Muscle layer of colon (tissue), 2 donors: ENCODE results near the gene USF2.

Experiments
- H3K27ac ChIP-seq: one replicate; pipeline ENCODE4 v1.7.0; 2013; ENCODE audit warnings: low read depth, mild to moderate bottlenecking, low read length, moderate library complexity
- H3K27me3 ChIP-seq, 2 donors: one replicate each; pipeline ENCODE4 v1.7.0; 2013; ENCODE audit warnings: low read length in 2 of 2, mild to moderate bottlenecking in 2 of 2; ENCODE audit not compliant: insufficient read depth in 2 of 2, control insufficient read depth in 1 of 2
- H3K36me3 ChIP-seq: one replicate; pipeline ENCODE4 v1.7.0; 2013; ENCODE audit warnings: mild to moderate bottlenecking, low read length; ENCODE audit not compliant: insufficient read depth
- H3K4me1 ChIP-seq: one replicate; pipeline ENCODE4 v1.7.0; 2013; ENCODE audit warnings: mild to moderate bottlenecking, low read length; ENCODE audit not compliant: insufficient read depth
- H3K4me3 ChIP-seq, 2 donors: one replicate each; pipeline ENCODE4 v1.7.0; 2013; ENCODE audit warnings: low read length in 2 of 2, low read depth in 1 of 2, mild to moderate bottlenecking in 1 of 2, moderate library complexity in 1 of 2
- H3K9ac ChIP-seq: one replicate; pipeline ENCODE4 v1.7.0; 2013; ENCODE audit warnings: low read length
- H3K9me3 ChIP-seq: one replicate; pipeline ENCODE4 v1.7.0; 2013; ENCODE audit warnings: mild to moderate bottlenecking, low read length
- donor health status: abdominal sarcoma.
- donor health status: Adenocarcinoma of cecum.

USF2 gene

GRCh38 chr19:35260694-35261304 lies 8.0 kb upstream of the USF2 start:
- no peak overlapping the region for H3K27ac ChIP-seq

DNA sequence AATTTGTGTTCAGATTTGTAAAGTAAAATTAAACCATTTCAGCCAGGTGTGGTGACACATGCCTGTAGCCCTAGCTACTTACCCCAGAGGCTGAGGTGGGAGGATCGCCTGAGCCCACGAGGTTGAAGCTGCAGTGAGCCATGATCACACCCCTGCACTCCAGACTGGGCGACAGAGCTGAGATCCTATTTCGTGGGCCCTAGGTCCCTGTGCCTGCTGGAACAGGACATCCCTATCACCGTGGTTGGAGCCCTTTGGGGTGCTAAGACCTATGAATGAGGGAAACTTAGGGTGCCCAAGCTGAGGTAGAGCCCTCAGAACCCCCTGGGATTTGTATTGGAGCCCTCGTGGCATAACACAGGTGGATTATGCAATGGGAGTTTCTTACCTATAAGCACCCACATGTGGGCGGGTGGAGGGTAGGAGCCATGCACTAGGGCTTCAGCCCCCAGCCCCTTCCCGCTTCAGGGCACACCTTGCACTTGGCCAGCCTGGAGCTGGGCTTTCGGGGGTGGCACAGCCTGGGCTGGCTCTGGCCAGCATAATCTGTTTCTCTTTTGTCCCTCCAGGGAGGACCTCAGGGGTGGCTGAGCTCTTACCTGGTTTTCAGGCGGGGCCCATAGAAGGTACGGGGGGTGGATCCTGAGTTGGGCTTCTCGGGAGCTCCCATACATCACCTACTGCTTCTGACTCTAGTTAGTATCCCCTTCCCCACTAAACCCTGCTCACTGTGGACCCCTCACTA lies 7.2 kb upstream of the USF2 start:
- H3K27me3 ChIP-seq: peaks cover 6 to 11% of the 10 kb centered on the region in 2 donors
- H3K4me1 ChIP-seq: peaks cover 2% of the 10 kb centered on the region
- no peaks in the 10 kb centered on the region for H3K9me3 ChIP-seq
- H3K27ac ChIP-seq: no peak overlapping the region
- H3K4me3 ChIP-seq: no peak overlapping the region
- H3K9ac ChIP-seq: no peak overlapping the region
- H3K36me3 ChIP-seq: no peaks in the 10 kb centered on the region

More at GRCh38 chr19:35260694-35261304, 8.0 kb upstream of the USF2 start:
- Histone ChIP-seq H3K36me3 (no peaks in the 10 kb centered on the region), H3K9ac (no peak overlapping the region), H3K27me3 (peaks cover 10 to 11% of the 10 kb centered on the region in 2 donors), H3K4me1 (no peaks in the 10 kb centered on the region), H3K4me3 (no peak overlapping the region), H3K9me3 (no peaks in the 10 kb centered on the region)

DNA sequence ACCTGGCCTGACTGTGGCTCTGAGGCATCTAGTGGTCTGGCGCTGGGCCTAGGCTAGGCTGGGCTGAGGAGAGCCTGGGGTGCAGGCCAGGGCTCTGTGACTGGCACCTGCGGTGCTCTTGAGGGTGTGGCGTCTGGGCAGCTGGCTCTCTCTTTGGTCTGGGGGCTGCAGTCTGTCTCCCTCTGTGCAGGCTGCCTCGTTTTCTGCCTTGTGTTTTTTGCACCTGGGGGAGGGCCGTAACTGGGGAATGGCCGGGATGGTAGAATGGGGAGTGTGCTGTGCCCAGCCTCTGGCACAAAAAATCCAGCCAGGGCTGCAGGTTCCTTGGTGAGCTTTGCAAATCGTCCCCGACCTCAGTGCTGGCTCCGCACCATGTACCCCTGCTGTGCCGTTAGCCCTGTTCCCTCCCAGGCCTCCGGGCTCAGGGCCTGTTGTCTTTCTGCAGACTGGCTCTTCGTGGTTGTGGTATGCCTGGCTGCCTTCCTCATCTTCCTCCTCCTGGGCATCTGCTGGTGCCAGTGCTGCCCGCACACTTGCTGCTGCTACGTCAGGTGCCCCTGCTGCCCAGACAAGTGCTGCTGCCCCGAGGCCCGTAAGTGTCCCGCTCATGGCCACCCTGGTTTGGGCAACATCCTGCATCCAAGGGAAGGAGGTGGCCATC lies 6.5 kb upstream of the USF2 start:
- Histone ChIP-seq H3K36me3 (no peaks in the 10 kb centered on the region), H3K9me3 (no peaks in the 10 kb centered on the region), H3K4me3 (no peak overlapping the region), H3K4me1 (peaks cover 8% of the 10 kb centered on the region), H3K27me3 (peaks cover 5 to 9% of the 10 kb centered on the region in 2 donors), H3K27ac (no peak overlapping the region), H3K9ac (no peak overlapping the region)

DNA sequence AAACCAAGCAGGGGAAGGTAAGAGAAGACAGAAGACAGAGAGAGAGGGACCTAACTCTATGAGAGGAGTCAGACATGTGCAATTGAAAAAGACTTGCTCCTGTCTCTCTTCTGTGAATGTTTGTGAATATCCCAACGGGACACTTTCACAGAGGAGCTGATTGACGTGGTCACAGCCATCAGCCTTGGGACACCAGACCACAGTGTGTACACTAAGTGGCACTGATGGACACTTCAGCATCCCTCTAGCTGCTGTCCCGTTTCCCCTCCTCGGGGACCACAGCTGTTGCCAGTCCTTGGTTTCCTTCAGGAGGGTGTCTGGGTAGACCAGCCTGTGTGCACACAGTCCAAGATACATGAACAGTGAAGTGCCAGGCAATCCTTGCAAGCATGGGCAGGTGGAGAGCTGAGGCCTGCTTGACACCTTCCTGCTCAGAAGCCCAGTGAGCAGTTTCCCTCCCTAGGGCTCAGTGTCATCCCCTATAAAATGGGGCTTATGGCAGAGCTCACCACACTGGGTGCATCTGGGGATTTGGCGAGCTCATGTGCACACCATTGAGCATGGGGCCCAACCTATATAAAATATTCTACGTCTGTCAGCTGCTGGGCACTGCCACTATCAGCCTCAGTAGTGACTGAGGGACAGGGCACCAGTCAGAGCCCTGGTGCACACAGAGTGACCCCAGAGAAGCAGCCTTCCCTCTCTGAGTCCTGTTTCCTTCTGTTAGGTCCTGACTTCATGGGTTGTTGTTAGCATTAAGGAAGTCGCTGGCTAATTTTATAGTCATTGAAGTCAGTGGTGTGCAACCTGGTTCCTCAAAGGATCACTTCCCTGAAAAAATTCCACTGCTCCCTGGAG lies 4.3 kb upstream of the USF2 start:
- no peak overlapping the region for H3K27ac ChIP-seq
- H3K36me3 ChIP-seq: no peaks in the 10 kb centered on the region
- H3K4me1 ChIP-seq: peaks cover 8% of the 10 kb centered on the region
- no peaks in the 10 kb centered on the region for H3K27me3 ChIP-seq
- no peak overlapping the region for H3K9ac ChIP-seq
- H3K4me3 ChIP-seq: no peak overlapping the region
- no peaks in the 10 kb centered on the region for H3K9me3 ChIP-seq

DNA sequence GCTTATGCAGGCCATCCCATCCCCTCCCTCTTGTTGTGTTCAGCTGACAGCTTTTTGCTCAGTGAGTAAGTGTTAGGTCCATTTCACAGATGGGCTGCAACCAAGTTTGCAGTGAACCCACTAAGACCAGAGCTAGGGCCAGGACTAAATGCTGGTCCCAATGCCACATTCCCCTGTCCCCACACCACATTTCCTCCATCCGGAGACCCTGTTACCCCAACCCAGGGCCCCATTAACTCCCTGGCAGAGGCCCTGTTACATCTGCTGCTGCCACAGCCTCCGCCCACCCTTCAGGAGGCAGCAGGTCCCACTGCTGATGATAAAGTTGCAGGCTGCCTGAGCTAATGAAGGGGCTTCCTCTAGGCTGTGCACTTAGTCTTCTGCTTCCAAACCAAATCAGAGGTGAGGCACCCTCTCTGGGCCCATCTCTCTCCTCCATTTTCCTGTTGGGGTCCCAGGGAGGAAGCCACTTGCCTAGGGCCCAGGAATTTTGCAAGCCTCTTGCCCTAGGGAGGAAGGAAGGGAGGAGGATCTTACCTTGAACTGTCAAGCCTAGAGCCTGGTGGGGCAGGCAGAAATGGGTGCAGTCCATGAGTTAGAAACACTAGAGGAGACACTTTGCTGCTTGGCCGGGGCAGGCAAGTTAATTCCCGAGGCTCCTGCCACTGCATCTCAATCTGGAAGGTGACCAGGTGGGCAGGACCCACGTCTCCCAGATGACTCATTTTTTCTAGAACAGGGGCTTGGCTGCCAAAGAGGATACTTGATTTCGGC lies 3.4 kb upstream of the USF2 start:
- Histone ChIP-seq H3K9ac (no peak overlapping the region), H3K4me1 (peaks cover 13% of the 10 kb centered on the region), H3K4me3 (no peak overlapping the region), H3K27ac (no peak overlapping the region), H3K36me3 (peaks cover 3% of the 10 kb centered on the region), H3K9me3 (no peaks in the 10 kb centered on the region), H3K27me3 (no peaks in the 10 kb centered on the region)

- Histone ChIP-seq H3K9ac (no peak overlapping the region), H3K27me3 (no peaks in the 10 kb centered on the region), H3K4me1 (peaks cover 16% of the 10 kb centered on the region), H3K36me3 (peaks cover 9% of the 10 kb centered on the region), H3K27ac (no peak overlapping the region), H3K4me3 (no peak overlapping the region), H3K9me3 (no peaks in the 10 kb centered on the region)
Observed at GRCh38 chr19:35265900-35266519, 2.8 kb upstream of the USF2 start.

GRCh38 chr19:35266520-35267352 lies 2.0 kb upstream of the USF2 start:
- Histone ChIP-seq H3K9ac (peak overlapping the region; percentile 67), H3K27me3 (no peaks in the 10 kb centered on the region), H3K4me3 (peak overlapping the region; percentile 73 to 76), H3K36me3 (peaks cover 17% of the 10 kb centered on the region), H3K9me3 (no peaks in the 10 kb centered on the region), H3K27ac (peak overlapping the region; percentile 99), H3K4me1 (peaks cover 16% of the 10 kb centered on the region)

GRCh38 chr19:35267353-35267817 lies 1.4 kb upstream of the USF2 start:
- no peaks in the 10 kb centered on the region for H3K27me3 ChIP-seq
- H3K4me1 ChIP-seq: peaks cover 19% of the 10 kb centered on the region
- H3K4me3 ChIP-seq: peak overlapping the region; percentile 73 to 76
- peak overlapping the region; percentile 67 for H3K9ac ChIP-seq
- peak overlapping the region; percentile 99 for H3K27ac ChIP-seq
- no peaks in the 10 kb centered on the region for H3K9me3 ChIP-seq
- H3K36me3 ChIP-seq: peaks cover 23% of the 10 kb centered on the region

DNA sequence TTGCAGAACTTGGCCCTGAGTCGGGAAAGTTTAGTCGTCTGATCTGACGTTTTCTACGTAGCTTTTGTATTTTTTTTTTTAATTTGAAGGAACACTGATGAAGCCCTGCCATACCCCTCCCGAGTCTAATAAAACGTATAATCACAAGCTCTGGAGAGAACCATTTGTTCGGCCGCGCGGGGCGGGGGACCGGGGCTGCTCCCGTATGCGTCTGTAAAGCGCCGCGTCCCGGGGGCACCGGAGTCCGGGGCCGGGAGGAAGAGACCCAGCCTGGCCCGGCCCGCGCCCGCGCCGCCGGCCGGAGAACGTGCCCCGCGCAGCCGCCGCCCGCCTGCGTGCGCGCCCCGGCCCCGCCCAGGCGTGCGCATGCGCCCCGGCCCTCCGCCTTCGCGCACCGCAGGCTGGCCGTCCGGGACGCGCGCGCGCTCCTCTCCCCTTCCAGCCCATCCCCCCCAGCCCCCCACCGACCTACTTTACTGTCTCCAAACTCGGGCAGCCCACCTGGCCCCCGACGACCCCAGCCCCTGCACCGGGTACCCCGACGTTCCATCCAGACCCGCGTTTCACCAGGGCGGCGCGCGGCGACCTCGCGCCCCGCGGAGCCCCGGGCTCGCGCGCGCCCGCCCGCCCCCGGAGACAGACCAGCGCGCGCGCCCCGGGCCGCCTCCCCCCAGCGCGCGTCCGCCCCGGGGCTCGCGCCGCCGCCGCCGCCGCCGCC lies 785 bp upstream of the USF2 start:
- peak overlapping the region; percentile 99 for H3K27ac ChIP-seq
- peaks cover 26% of the 10 kb centered on the region for H3K36me3 ChIP-seq
- H3K9ac ChIP-seq: peak overlapping the region; percentile 67
- no peaks in the 10 kb centered on the region for H3K27me3 ChIP-seq
- H3K4me3 ChIP-seq: peak overlapping the region; percentile 73 to 76
- peaks cover 19% of the 10 kb centered on the region for H3K4me1 ChIP-seq
- H3K9me3 ChIP-seq: no peaks in the 10 kb centered on the region
